ENCODE measurements around the gene PLEKHA4. TPM values are rescaled to one million over a fixed set of nuclear protein-coding genes. Genes with fewer than 3 reads are reported as not detected.
"Not testable (repeated sequence)": the region's sequence is repeated elsewhere in the genome, so short reads cannot be mapped to it uniquely, and the experiment has no call there.

The PLEKHA4 gene, protein sequence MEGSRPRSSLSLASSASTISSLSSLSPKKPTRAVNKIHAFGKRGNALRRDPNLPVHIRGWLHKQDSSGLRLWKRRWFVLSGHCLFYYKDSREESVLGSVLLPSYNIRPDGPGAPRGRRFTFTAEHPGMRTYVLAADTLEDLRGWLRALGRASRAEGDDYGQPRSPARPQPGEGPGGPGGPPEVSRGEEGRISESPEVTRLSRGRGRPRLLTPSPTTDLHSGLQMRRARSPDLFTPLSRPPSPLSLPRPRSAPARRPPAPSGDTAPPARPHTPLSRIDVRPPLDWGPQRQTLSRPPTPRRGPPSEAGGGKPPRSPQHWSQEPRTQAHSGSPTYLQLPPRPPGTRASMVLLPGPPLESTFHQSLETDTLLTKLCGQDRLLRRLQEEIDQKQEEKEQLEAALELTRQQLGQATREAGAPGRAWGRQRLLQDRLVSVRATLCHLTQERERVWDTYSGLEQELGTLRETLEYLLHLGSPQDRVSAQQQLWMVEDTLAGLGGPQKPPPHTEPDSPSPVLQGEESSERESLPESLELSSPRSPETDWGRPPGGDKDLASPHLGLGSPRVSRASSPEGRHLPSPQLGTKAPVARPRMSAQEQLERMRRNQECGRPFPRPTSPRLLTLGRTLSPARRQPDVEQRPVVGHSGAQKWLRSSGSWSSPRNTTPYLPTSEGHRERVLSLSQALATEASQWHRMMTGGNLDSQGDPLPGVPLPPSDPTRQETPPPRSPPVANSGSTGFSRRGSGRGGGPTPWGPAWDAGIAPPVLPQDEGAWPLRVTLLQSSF
- polyA plus RNA-seq (ENCODE audit: insufficient read length in 4 of 4), result 10 to 100 TPM; 19.8 to 60.5 (median 27.7) TPM

- DNase-seq (ENCODE audit: low read depth in 4 of 4, low spot score in 3 of 4), result no peak
These were observed at the start of gene PLEKHA4 for GRCh38 chr19:48868114-48868886. Gene PLEKHA4, minus strand, starts transcription at chr19:48868617. Its CDS starts 997 bp downstream, at chr19:48867620.

DNA sequence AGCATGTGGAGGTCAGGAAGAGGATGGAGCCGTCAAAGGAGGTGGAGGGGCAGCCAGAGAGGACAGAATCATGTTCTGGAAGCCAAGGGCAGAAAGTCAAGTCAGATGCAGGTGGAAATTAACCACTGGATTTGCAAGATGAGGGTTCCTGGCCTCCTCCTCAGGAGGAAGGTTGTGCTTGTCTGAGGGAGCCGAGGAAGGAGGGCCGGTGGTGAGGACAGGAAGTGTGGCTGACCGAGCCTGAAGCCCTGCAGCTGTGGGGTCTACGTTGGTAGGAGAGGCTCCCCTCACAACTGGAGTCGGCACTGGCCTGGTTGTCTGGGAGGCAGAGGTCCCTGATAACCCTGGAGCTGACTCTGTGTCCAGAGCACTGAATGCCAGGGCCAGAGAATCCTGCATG is 49.7 kb upstream of the PLEKHA4 start:
- no peak for DNase-seq (ENCODE audit: low read depth in 4 of 4, low spot score in 3 of 4)

GRCh38 chr19:48915757-48916156 is 47.3 kb upstream of the PLEKHA4 start:
- DNase-seq (ENCODE audit: low read depth in 4 of 4, low spot score in 3 of 4), result no peak

DNA sequence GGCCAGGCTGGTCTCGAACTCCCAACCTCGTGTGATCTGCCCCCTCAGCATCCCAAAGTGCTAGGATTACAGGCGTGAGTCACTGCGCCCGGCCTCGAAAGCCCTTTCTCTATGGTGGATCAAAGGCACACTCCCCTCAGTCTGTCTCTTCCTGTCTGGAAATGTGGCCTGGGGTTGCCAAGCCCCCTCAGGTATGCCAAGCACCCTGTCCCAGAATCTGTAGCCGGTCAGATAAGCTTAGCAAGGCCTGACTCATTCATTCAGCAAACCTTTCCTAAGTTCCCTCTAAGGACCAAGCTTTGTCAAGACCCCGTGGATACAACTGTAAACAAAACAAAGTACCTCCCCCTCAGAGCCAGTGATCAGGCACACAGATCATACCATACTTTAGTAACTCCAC is 45.8 kb upstream of the PLEKHA4 start:
- DNase-seq (ENCODE audit: low read depth in 4 of 4, low spot score in 3 of 4), result no peak

DNA sequence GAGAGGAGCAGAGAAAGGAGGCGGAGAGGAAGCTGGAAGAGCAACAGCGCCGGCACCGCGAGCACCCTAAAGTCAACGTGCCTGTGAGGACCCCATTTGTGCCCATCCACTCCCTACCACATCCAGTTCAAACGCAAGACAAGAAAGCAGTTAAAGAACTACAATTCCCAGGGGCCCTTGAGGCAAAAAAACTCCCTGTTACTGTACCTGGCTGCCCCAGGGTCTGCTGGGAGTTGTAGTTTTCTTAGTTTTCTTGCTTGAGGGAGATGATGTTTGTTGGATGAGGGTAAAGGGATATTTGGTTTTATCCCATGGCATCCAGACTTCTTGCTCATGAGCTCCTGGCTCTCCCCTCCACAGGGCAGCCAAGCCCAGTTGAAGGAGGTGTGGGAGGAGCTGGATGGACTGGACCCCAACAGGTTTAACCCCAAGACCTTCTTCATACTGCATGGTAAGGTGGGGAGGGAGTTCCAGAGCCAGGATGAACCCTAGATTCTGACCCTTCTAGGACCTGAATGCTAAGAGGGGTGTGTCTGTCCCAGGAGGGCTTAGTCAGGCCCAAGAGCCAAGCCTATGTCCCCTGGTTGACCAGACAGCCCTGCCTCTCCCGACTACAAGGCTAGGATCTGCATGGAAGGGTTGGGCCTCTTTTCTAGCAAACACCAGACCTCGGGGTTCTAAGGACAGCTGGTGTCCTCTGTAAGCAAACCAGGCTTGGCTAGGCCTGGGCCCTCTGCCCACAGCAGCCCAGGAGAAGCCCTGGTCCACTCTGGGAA is 44.9 kb upstream of the PLEKHA4 start:
- DNase-seq (ENCODE audit: low read depth in 4 of 4, low spot score in 3 of 4), result no peak

- DNase-seq (ENCODE audit: low read depth in 4 of 4, low spot score in 3 of 4), result no peak
These were observed 42.4 kb upstream of the PLEKHA4 start for GRCh38 chr19:48910803-48911202.

DNA sequence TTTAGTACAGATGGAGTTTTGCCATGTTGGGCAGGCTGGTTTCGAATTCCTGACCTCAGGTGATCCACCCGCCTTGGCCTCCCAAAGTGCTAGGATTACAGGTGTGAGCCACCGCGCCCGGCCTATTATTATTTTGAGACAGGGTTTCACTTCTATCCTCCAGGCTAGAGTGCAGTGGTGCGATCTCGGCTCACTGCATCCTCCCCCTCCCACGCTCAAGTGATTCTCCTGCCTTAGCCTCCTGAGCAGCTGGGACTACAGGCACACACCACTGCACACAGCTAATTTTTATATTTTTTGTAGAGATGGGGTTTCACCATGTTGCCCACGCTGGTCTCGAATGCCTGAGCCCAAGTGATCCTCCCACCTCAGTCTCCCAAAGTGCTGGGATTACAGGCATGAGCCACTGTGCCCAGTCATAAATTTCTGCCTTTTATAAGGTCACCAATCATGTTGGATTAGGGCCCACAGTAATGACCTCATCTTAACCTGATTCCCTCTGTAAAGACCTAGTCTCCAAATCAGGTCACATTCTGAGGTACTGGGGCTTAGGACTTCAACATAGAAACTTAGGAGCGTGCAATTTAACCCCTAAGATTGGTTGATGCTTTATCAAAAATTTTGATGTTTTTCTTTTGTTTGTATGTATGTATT is 41.1 kb upstream of the PLEKHA4 start:
- DNase-seq (ENCODE audit: low read depth in 4 of 4, low spot score in 3 of 4), result not testable (repeated sequence)

GRCh38 chr19:48907671-48908070 is 39.3 kb upstream of the PLEKHA4 start:
- DNase-seq (ENCODE audit: low read depth in 4 of 4, low spot score in 3 of 4), result no peak

GRCh38 chr19:48906324-48906723 is 37.9 kb upstream of the PLEKHA4 start:
- DNase-seq (ENCODE audit: low read depth in 4 of 4, low spot score in 3 of 4), result no peak

DNA sequence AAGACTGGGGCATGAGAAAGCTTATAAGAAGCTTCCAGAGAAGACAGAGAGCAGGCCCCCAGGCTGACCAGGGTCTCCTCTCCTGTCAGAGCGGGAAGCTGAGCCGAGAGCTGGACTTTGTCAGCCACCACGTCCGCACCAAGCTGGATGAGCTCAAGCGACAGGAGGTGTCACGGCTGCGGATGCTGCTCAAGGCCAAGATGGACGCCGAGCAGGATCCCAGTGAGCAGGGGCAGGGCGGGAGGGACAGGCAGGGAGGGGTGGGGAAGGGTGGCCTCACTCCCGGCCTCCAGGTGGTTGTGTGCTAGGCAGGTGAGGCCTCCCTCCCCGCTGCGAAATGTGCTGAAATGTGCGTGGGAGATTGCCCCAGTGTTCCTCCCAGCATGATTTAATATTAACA is 37.2 kb upstream of the PLEKHA4 start:
- DNase-seq (ENCODE audit: low read depth in 4 of 4, low spot score in 3 of 4), result no peak

DNA sequence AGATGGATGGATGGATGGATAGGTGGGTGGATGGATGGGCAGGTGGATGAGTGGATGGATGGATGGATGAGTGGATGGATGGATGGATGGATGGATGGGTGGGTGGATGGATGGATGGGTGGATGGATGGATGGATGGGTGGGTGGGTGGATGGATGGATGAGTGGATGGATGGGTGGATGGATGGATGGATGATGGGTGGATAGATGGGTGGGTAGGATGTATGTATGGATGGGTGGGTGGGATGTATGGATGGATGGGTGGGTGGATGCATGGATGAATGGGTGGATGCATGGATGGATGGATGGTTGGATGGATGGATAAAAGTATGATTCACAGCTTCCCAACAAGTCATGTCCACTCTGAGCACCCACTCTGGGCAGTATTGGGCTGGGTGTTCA is 35.4 kb upstream of the PLEKHA4 start:
- not testable (repeated sequence) for DNase-seq (ENCODE audit: low read depth in 4 of 4, low spot score in 3 of 4)

DNA sequence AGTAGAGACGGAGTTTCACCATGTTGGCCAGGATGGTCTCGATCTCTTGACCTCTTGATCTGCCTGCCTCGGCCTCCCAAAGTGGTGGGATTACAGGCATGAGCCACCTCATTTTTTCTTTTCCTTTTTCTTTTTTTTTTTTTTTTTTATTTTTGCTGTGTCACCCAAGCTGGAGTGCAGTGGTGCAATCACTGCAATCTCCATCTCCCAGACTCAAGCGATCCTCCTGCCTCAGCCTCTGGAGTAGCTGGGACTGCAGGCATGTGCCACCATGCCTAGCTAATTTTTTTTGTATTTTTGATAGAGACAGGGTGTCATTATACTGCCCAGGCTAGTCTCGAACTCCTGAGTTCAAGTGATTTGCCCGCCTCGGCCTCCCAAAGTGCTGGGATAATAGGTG is 33.9 kb upstream of the PLEKHA4 start:
- not testable (repeated sequence) for DNase-seq (ENCODE audit: low read depth in 4 of 4, low spot score in 3 of 4)

- no peak for DNase-seq (ENCODE audit: low read depth in 4 of 4, low spot score in 3 of 4)
These were observed 32.3 kb upstream of the PLEKHA4 start for GRCh38 chr19:48900477-48901406.

GRCh38 chr19:48899781-48900476 is 31.5 kb upstream of the PLEKHA4 start, which contains the start of gene NUCB1:
Gene NUCB1, plus strand, starts transcription at chr19:48900312. Its CDS starts 485 bp downstream, at chr19:48900797.
- peak; percentile 95 to 99 (median 98) for DNase-seq (ENCODE audit: low read depth in 4 of 4, low spot score in 3 of 4)

DNA sequence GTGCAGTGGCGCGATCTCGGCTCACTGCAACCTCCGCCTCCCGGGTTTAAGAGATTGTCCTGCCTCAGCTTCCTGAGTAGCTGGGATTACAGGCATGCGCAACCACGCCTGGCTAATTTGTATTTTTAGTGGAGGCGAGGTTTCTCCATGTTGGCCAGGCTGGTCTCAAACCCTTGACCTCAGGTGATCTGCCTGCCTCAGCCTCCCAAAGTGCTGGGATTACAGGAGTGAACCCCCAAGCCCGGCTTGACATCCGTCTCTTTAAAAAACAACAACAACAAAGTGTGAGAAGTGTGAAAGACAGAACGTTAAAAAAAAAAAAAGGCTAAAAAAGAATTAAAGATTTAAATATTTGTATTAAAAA is 31.0 kb upstream of the PLEKHA4 start:
- DNase-seq (ENCODE audit: low read depth in 4 of 4, low spot score in 3 of 4), result not testable (repeated sequence)

DNA sequence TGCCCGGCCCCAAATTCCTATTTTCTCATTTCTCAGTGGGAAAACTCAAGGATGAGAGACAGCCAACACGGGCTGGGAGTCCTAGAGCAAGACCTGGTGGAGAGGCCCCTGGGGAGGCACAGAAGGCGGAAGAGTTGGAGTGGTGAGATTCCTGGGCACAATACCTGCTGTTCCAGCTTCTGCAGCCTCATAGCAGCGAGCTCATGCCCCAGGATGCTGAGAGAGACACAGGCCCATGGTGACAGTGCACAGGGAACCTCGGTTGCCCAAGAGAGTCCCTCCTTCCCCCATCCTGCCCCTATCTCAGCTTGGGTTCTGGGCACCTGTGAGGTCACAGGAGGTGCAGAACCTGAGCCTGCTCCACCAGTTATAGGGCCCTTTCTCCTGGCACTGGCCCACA is 28.8 kb upstream of the PLEKHA4 start:
- no peak for DNase-seq (ENCODE audit: low read depth in 4 of 4, low spot score in 3 of 4)

- DNase-seq (ENCODE audit: low read depth in 4 of 4, low spot score in 3 of 4), result no peak
These were observed 27.8 kb upstream of the PLEKHA4 start for GRCh38 chr19:48896191-48896720.

- no peak for DNase-seq (ENCODE audit: low read depth in 4 of 4, low spot score in 3 of 4)
These were observed 26.8 kb upstream of the PLEKHA4 start for GRCh38 chr19:48895226-48895625.

Data from left renal pelvis (tissue), 4 donors.